Measurements from ENCODE around the gene APBA2.

APBA2 gene

GRCh38 chr15:28950916-28951315 lies 65.1 kb downstream of the APBA2 start:
- DNase-seq (ENCODE audit: extremely low spot score): no peak
- ChIA-PET POLR2A (no interaction called here), CTCF (no interaction called here)
- no peak for TF ChIP-seq CTCF (IDR thresholded peaks at IDR 0.05; ENCODE audit: control extremely low read depth, extremely low read depth, low read depth, missing control alignments)

- DNase-seq (ENCODE audit: extremely low spot score): no peak
- CTCF ChIA-PET: no interaction called here
- POLR2A ChIA-PET: no interaction called here
- TF ChIP-seq CTCF (IDR thresholded peaks at IDR 0.05; ENCODE audit: control extremely low read depth, extremely low read depth, low read depth, missing control alignments): no peak
Measured at GRCh38 chr15:28952666-28953491, 67.1 kb downstream of the APBA2 start.

DNA sequence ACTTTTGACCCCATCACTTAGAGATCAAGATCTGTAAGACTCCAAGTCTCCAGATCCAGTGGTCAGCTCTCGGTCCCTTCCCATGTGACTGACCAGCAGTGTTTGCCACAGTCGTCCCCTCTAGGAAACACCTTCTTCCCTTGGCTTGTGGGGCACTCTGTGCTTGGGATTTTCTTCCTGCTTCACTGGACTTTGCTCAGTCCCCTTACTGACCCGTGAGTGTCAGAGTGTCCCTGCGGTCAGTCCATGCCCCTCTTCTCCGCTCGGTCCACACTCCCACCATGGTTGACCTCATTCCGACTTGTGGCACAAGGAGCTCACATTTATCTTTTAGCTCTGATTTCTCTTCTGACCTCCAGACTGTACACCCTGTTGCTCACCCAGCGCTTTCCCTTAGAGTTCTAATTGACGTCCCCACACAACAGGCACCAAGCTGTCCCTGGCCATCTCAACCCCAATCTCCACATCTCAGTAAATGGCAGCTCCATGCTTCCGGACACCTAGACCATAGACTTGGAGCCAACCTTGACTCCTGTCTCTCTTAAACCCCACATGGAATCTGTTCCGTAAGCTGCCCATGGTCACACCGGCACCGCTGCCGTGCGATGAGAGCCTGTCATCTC lies 67.9 kb downstream of the APBA2 start:
- ChIA-PET POLR2A (no interaction called here), CTCF (no interaction called here)
- DNase-seq (ENCODE audit: extremely low spot score): no peak
- no peak for TF ChIP-seq CTCF (IDR thresholded peaks at IDR 0.05; ENCODE audit: control extremely low read depth, extremely low read depth, low read depth, missing control alignments)

GRCh38 chr15:28954466-28955159 lies 68.8 kb downstream of the APBA2 start:
- TF ChIP-seq CTCF (IDR thresholded peaks at IDR 0.05; ENCODE audit: control extremely low read depth, extremely low read depth, low read depth, missing control alignments): no peak
- DNase-seq (ENCODE audit: extremely low spot score): no peak
- ChIA-PET POLR2A (no interaction called here), CTCF (interaction anchor here (1.2 kb wide), 1 partner anchor 24 kb away, joined by 5 read pairs; no protein-coding TSS in a partner anchor)

DNA sequence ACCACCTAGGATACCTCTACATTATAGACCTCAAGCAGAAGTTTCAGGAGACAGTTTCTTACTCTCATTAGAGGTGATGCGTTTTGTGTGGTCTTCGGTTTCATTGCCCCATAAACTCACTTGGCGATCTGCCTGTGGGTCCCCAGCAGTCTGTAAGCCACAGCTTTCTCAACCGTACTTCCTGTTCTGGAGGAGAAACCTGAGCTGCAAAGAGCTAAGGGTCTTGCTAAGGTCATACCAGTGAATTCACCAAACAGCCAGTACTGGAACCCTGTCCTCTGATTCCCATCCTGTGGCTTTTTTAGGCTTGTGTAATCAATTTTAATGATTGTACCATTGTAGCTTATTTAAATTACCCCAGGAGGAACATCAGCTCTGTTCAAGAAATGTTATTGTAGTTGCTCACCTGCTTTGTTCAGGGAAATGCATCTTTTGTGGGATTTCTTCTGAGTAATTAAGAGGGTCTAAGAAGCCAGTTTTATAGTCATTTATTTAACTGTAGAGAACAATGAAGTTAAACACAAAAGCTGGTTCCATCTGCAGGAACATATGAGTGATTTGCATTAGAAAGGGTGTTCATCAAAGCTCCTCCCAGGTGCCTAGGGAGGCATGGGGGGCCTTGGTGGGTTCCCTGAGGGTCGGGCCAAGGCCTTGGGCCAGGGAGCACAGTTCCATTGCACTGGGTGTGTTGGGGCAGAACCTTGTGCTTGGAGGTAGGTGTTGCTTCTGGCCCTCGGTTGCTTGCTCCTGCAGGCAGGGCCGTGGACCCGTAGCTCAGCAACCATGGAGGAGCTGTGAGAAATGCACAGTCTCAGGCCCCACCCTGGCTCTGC lies 69.6 kb downstream of the APBA2 start:
- DNase-seq (ENCODE audit: extremely low spot score): no peak
- CTCF ChIA-PET: interaction anchor here (1.2 kb wide), 1 partner anchor 23 kb away, joined by 5 read pairs; no protein-coding TSS in a partner anchor
- TF ChIP-seq CTCF (IDR thresholded peaks at IDR 0.05; ENCODE audit: control extremely low read depth, extremely low read depth, low read depth, missing control alignments): no peak
- POLR2A ChIA-PET: no interaction called here

- no peak for TF ChIP-seq CTCF (IDR thresholded peaks at IDR 0.05; ENCODE audit: control extremely low read depth, extremely low read depth, low read depth, missing control alignments)
- no peak for DNase-seq (ENCODE audit: extremely low spot score)
- ChIA-PET POLR2A (no interaction called here), CTCF (interaction anchor here (1.2 kb wide), 1 partner anchor 23 kb away, joined by 5 read pairs; no protein-coding TSS in a partner anchor)
Measured at GRCh38 chr15:28955993-28956421, 70.2 kb downstream of the APBA2 start.
